ENCODE measurements around the gene SLC22A23.

Gene SLC22A23

DNA sequence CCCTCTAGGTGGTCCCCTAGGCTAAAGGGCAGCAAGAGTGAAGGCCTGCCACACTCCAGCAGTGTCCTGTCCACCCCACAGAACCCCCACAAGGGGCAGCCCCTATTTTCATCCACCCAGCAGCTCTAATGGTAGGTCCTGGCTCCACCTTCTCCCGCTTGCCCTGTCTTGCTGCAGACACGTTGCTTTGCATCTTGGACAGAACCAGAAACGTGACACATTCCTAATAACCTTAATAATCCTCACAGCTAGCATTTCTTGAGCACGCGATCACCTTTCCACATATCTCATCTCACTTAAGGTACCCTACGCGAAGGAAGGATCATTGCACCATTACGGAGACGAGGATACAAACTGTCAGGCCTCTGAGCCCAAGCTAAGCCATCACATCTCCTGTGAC, 11.7 kb upstream of the SLC22A23 start:
- no peak for DNase-seq

DNA sequence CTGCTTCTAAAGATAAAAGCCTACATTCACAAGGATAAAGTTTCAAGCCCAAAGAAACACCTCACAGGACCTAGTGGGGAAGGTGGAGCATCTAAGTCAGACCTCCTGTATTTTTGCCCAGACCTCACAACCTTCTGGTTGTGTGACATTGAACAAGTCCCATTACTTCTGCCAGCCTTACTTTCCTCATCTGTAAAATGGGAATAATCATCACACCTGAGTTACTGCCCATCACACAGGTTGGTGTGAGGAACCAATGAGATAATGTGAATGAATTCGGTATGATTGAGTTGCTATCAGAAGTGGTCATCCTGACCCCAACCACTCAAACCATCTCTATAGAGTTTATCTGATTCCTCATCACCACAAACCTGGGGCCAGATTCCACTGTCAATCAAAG, 11.1 kb upstream of the SLC22A23 start:
- no peak for DNase-seq

DNA sequence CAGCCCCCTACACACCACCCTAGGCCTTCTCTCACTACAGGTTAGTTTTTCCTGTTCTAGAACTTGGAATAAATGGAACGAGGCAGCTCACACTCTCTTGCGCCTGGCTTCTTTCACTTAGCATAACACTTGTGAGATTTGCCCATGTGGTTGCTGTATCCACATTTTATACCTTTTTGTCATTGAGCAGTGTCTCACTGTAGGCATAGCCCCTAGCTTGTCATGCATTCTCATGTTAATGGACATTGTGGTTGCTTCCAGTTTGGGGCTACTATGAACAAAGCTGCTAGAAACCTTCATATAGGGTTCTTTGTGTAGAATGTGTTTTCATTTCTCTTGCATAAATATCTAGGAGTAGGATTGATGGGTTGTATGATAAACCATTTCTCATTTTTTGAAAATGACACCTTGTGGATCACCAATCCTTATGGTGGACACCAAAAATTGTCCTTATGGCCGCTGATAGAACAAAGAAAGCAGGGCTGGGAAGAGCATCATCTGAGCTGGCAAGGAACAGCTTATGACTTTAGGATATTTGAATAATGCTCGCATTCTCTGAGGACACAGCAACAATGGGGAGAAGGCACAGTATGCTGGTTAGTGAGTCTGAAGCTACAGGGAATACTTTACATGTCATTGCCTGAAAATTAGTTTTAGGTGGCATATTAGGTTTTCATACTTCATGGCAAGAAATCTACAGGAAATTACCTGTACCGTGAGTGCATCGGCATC, 9.8 kb upstream of the SLC22A23 start:
- no peak for DNase-seq

- DNase-seq, result no peak
Observed at GRCh38 chr6:3460253-3460652, 3.4 kb upstream of the SLC22A23 start.

- DNase-seq, result no peak
Observed at GRCh38 chr6:3458706-3459421, 2.0 kb upstream of the SLC22A23 start.

GRCh38 chr6:3457710-3458602, 1.1 kb upstream of the SLC22A23 start:
- peak; percentile 1 for DNase-seq

GRCh38 chr6:3456395-3456897, 404 bp downstream of the SLC22A23 start:
- no peak for DNase-seq

- no peak for DNase-seq
Observed at GRCh38 chr6:3455569-3456394, 1.1 kb downstream of the SLC22A23 start.

DNA sequence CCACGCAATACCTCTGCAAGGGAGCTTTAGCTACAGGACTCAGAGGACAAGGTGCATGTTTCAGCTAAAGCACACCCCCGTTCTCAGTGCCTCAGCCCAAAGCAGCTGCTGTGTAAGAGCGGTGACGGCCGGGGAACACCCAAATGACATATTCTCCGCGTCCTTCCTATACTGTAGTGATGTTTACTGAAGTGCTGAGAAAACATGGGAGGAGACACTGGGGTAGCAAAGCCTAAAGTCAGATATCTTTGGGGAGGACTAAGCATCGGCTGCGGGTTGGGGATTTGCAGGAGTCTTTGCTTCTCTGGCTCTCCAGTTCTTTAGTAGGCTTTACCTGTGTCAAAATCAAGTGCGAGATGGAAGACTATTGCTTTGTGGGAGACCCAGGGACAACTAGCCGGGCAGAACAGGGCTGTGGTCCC, 1.7 kb downstream of the SLC22A23 start:
- DNase-seq, result peak; percentile 8

GRCh38 chr6:3454273-3455010, 2.4 kb downstream of the SLC22A23 start:
- peak; percentile 20 for DNase-seq

GRCh38 chr6:3453413-3454272, 3.2 kb downstream of the SLC22A23 start:
- no peak for DNase-seq

DNA sequence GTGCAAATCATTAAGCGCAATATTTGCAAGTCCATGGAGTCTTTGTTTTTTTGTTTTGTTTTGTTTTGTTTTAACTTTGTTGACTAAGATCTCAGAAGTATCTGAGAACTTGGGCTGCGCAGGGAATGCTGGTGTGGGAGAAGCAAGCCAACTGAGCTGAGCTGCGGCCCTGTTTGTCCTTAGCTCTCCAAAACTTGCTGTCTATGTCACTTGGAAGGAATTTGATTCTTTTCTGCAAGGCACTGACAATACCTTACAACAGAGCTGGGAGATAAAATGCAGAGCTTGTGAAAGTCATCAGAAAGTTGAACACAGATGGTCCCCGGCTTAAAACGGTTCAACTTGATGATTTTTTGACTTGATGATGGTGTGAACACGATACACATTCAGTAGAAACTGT, 5.4 kb downstream of the SLC22A23 start:
- DNase-seq, result no peak

DNA sequence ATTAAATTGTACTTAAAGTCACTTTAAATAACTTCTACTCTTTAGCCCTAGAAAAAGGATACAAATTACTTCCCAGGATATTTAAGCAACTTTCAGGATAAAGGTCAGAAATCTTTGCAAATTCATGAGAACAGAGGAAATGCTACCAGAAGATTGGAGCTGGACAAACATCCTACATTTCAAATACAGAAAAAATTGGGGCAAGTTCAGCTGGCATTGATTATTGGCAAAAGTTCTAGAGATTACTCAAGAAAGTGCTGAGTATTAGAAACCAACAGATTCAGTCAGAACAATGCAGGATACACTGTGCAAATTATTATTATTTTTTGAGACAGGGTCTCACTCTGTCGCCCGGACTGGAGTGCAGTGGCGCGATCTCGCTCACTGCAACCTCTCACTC, 6.0 kb downstream of the SLC22A23 start:
- no peak for DNase-seq

DNA sequence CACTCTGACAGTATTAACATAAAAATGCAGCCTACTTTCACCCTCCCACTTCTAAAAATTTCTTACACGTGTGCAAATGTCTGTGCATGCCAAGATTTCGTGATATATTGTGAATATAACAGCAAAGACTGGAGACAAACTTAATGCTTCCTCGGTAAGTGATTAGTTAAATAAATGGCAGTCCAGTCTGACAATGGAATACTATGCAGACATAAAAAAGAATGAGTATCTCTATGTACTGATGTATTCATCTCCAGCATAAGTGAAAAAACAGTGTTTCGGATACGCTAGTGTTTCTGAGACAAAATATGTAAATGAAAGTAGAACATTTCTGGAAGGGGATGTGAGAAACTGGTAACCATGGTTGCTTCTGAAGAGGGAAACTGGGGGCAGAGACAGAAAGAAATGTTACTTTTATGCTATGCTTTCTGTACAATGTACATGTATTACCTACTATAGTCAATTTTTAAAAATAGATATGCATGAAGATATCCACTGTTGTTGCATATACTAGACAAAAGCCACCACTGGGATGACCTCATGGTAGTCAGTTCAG, 7.0 kb downstream of the SLC22A23 start:
- no peak for DNase-seq

- no peak for DNase-seq
Observed at GRCh38 chr6:3449321-3449720, 7.5 kb downstream of the SLC22A23 start.

- no peak for DNase-seq
Observed at GRCh38 chr6:3447005-3447404, 9.8 kb downstream of the SLC22A23 start.

DNA sequence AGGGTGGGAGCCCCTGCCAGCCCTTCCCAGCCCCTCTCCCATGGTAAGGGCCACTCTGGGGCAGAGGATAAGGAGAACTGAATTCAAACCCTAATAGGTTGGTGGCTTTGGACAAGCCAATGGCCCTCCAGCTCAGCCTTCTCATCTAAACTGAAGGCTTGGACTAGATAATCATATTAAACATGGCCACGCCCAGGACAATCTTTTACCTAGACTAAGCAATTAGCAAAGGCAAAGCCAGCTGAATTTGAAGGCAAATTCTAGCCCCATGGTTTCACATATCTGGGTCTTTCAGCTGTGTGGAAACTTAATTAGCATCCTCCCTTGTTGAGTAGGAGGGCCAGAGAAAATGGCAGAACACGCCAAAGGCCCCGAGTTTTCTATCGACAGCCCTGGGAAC, 10.7 kb downstream of the SLC22A23 start:
- DNase-seq, result no peak

DNA sequence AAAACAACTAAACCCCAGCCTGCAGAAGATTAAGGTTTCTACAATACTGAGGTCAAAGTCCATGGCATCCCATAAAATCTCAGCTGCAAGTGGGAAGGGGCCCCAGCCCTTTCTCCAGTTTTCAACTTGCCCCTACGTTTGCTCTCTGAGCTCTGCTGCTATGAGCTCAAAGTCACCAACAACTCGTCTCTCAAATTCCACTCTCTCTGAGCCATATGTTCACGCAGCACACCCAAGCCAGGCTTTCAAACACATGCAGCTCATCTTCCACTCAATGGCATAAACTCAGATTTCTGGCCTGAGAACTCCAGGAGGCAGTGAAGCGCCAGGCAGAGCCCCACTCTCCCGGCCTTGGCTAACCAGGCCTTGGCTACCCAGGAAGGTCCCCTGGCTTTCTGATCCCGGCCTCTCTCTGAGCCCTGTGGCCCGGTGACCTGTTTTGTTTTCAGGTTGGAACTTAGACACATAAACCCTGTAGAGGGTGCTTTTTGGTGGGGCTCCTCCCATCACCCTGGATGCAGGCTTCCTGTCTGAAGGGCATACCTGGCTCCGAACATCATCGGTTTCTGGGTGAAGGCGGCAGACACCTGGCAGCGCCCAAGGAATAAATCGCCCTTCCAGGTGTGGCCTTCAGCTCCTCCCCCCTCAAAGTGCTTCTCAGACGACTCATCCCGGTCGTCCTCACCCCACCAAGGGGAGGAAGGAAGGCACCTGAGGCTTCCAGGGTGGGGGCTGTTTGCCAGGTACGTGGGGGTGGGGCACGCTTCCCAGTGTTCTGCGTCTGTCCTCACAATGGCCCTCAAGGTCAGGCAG, 12.4 kb downstream of the SLC22A23 start:
- no peak for DNase-seq

- no peak for DNase-seq
Observed at GRCh38 chr6:3443221-3443515, 13.7 kb downstream of the SLC22A23 start.

All from DMS79 treated with DMSO at 0.1 percent for 48 hours (cell line).